NCI-H446 treated with DMSO at 0.1 percent for 48 hours (cell line): Measurements from ENCODE around the gene USP5.

Experiments
- DNase-seq: peaks from one replicate; lab custom pipeline; 2025; lab: John Stamatoyannopoulos, UW

The USP5 gene

DNA sequence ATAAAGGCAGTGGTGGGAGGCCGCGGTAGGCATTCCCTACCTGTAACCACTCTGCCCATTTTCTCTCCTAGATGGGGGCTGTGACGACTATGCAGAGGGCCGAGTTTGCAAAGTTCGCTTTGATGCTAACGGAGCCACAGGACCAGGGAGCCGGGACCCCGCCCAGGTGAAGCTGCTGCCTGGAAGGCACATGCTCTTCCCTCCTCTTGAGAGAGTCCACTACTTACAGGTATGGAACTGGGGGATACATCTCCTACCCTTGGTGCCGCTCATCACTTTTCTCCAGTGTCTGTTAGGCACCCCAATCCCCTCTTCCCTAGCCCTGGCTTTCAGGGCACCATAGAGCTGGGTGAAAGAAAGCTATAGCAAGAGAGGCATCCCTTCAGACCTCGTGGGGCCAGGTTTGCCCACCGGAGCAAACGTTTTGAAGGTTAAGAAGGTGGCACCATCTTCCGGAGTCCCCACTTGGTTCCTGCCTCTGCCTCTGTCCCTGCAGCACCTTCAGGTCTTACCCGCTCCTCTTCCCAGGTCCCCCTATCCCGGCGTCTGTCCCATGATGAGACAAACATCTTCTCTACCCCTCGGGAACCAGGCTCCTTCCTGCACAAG, 25.7 kb upstream of the USP5 start:
- DNase-seq, result no peak

DNA sequence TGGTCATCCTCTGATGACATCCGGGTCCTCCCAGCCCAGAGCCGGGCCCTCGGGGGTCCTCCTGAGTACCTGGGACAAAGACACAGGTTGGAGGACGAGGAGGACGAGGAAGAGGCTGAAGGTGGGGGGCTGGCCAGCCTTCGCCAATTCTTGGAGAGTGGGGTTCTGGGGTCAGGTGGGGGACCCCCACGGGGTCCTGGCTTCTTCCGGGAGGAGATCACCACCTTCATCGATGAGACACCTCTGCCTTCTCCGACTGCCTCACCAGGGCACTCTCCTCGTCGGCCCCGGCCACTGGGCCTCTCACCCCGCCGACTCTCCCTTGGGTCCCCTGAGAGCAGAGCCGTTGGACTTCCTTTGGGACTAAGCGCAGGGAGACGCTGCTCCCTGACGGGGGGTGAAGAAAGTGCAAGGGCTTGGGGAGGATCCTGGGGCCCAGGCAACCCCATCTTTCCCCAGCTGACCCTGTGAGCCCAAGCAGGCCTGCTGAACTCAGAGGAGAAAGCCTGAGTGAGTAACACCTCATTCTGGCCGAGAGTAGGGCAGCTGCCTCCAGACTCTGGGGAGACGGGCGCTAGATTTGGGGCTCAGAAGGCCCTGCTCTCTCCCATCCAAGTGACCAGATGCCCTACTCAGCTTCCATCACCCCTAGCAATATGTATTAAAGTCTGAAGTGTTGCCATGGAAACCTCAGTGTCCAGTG, 25.1 kb upstream of the USP5 start:
- DNase-seq, result no peak

DNA sequence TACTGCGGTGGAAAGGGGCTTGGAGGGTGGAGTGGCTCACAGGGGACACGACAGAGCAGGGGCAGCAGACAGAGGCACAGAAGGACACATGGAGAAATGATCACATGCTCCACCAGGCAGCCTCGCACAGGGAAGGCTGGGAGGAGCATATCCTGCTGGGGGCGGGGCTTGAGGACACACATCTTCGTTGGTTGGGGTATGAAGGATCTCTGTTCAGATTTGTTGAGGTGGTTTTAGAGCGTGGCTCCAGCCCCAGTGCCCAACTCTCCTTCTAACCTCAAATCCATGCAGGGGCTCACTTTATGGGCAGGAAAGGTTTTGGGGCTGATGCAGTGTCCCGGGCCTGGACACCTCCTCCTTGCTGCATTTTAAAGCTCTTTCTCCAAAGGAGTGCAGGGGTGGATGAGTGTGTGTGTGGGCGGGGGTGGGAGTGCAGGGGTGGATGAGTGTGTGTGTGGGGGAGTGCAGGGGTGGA, 24.5 kb upstream of the USP5 start:
- peak; percentile 82 for DNase-seq

DNA sequence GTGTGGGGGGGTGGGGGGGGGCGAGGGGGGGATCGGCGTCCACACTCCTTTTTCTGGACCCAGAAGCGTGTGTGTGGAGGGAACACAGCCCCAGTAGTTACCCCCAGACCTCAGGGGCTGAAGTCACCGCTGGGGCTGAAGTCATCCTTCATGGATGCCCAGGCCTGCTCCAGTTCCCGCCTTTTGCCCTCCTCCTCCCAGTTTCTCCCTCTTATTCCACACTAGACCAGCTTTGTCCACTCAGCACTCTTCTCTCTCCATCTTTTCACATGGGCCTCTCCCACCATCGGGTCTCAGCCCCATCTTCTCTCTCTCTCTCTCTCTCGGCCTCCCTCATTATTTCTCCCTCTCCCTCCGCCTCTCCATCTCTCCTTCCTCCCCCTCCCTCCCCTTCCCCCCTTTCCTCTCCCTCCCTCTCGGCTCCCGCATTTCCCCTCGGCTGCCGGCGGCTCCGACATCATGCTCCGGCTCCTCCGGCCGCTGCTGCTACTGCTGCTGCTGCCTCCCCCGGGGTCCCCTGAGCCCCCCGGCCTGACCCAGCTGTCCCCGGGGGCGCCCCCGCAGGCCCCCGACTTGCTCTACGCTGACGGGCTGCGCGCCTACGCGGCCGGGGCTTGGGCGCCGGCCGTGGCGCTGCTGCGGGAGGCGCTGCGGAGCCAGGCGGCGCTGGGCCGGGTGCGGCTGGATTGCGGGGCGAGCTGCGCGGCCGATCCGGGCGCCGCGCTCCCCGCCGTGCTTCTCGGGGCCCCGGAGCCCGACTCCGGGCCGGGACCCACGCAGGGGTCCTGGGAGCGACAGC, 23.8 kb upstream of the USP5 start, which contains the start of gene P3H3:
Gene P3H3, plus strand, starts transcription at position 426 of the 799 bp plus-strand sequence. Its CDS starts 34 bp downstream, at position 460.
- peak; percentile 29 for DNase-seq

DNA sequence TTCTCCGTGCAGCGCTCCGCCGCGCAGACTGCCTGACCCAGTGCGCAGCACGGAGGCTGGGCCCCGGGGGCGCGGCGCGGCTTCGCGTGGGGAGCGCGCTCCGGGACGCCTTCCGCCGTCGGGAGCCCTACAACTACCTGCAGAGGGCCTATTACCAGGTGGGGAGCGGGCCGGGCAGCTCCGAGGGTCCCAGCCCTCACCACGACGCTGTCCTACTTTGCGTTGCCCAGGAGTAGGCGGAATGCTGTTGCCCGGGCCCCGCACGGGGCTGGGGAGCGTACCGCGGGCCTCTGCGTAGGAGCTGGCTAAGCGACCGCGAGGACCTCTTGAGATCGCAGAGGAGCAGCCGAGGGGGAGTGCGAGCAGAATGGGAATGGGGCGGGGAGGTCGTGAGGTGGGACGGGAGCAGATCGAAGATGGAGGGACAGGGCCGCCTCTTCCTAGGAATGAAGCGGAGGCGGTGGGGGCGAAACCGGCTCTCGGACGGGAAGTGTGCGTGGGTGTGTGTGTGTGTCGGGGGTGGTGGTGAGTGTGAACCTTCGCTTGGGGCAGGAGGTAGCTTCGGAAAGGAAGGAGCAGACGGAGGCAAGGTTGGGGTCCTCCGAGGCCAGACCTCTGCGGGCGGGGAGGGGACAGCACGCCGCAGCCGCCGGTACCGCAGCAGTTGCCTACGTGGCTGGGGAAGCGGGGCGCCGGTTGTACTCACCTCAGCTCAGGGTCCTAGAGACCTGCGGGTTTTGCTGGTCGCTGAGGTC, 23.0 kb upstream of the USP5 start:
- DNase-seq, result no peak

DNA sequence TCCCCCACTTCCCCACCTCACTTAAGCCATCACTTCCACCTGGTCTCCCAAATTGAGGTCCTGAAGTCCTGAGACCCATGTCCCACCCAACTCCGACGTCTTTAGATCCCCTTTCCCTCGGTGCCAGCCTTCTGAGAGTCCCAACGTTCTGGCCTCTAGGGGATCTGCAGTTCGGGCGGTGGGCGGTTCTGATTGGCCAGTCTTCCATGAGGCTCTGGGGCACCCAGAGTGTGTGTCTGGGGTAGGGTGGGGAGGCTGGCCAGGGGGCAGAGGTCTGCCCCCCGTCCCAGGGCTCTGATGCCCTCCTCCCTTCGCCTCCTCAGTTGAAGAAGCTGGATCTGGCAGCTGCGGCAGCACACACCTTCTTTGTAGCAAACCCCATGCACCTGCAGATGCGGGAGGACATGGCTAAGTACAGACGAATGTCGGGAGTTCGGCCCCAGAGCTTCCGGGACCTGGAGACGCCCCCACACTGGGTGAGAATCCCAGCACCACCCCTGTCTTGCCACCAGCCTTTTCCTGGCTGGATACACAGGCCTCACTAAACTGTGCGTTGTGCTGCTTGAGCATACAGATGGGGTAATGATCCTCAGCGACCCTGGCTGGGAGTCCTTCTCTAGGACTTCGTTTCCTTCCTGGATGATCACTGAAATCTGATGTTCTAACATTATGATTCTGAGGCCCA, 22.3 kb upstream of the USP5 start:
- DNase-seq, result peak; percentile 4

DNA sequence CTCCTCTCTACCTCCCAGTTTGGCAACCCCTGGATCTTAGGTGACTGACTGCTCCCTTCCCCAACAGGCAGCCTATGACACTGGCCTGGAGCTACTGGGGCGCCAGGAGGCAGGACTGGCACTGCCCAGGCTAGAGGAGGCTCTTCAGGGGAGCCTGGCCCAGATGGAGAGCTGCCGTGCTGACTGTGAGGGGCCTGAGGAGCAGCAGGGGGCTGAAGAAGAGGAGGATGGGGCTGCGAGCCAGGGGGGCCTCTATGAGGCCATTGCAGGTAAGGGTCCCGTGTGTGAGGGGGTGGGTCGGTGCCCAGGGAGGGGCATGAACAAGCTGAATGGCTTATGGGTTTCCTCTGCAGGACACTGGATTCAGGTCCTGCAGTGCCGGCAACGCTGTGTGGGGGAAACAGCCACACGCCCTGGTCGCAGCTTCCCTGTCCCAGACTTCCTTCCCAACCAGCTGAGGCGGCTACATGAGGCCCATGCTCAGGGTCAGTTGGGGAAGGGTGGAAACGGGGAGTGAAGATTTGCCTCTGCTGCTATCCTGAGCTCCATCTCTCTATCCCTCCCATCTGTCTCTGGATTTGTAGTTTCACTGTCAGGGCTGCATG, 21.6 kb upstream of the USP5 start:
- no peak for DNase-seq

DNA sequence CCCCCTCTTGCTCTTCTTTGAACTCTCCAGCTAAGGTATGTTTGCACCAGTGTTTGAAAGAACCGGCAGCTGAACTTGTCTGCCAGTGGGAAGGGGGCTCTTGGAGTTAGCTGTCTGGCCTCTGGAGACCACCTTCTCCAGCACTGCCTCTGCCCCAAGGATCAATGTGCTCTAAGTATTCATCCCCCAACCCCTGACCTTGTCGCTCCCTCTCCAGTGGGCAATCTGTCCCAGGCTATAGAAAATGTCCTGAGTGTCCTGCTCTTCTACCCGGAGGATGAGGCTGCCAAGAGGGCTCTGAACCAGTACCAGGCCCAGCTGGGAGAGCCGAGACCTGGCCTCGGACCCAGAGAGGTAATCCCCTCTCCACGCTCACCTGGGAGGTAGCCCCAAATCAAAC, 21.0 kb upstream of the USP5 start:
- no peak for DNase-seq

DNA sequence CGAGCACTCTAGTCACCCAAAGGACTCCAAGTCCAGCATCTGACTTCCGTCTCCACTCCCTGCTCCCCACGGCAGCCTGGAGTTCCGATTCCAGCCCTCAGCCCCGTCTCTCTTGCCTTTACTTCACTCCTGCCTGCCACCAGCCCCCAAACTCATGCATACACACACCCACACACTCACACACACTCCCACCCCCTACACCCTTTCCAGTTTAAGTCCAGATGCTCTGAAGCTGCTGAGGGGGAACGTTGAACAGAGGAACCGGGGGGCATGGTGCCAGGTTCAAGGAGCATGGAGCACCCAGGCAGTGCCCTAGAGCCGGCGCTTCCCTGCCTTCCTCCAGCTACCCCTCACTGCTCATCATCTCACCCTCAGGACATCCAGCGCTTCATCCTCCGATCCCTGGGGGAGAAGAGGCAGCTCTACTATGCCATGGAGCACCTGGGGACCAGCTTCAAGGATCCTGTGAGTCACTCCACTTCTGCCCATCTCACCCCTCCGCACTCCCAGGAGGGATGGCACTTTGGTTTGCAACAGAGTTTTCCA, 20.4 kb upstream of the USP5 start:
- DNase-seq, result no peak

DNA sequence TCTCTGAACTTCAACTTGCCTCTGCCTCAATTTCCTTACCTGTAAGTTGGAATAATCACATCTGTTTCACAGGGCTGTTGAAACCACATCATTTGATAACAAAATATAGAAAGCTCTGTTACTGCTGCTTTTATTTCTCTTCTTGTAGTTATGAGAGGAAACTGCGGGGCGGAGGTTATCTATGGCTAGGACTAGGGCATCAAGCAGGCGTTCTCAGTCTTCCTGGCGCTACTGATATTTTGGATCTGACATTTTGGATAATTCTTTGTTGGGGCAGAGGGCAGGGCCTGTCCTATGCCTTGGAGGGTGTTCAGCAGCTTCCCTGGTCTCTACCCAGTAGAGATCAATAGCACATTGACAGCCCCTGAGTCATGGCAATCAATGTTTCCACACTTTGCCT, 19.8 kb upstream of the USP5 start:
- DNase-seq, result no peak

DNA sequence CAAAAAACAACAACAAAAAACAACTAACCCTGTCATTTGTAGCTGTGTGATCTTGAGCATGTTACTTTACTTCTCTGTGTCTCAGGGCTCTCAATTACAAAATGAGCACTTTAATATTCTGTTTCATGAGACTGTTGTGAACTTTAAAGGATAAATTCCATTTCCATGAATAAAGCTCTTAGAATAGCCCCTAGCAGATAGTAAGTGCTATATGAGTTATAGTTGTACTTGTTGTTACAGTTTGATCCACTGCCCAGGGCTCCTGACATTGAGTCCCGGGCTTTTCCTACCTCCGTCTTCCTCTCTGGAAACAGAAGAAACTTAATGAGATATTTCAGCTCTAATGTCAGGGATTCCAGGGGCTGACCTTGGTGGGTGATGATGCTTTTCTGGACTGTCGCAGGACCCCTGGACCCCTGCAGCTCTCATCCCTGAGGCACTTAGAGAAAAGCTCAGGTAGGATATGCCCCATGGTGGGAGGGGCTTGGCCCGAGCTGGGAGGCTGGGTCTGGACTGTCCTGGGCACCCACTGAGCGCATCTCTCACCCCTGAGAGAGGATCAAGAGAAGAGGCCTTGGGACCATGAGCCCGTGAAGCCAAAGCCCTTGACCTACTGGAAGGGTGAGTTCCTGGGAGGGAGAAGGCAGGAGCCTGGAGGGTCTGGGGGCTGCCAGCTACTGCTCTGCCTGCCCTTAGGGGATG, 18.6 kb upstream of the USP5 start:
- no peak for DNase-seq

DNA sequence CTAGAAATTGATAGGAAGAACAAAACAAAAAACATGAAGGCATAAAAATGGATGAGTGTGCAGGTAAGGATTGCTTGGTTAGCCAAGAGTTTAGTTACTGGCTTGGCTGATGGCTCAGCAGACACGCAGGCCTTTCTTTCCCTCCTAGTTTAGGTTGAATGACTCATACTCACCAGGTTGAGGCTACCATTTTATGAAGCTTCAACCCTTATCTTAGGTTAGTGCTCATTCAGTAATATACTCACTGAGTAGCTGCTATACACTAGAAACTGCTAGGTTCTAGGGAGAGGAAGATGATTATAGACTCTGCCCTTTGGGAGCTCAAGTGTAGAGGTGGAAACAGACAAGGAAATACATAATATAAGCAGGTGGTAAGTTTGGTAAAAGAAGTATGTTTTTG, 17.7 kb upstream of the USP5 start:
- DNase-seq, result no peak

DNA sequence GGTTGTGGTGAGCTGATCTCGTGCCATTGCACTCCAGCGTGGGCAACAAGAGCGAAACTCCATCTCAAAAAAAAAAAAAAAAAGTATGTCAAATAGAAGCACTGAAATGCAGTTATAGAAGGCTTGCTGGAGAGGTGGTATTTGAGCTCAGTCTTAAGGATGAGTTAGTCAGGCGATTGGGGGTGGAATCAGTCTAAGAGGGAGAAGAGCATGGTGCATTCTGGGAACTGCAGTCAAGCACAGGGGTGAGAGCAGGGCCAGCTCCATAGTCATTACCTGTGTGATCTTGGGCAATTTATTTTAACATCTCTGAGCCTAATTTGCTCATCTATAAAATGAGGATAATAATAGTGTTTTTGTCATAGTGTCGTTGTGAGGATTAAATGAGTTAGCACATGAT, 17.1 kb upstream of the USP5 start:
- DNase-seq, result no peak

DNA sequence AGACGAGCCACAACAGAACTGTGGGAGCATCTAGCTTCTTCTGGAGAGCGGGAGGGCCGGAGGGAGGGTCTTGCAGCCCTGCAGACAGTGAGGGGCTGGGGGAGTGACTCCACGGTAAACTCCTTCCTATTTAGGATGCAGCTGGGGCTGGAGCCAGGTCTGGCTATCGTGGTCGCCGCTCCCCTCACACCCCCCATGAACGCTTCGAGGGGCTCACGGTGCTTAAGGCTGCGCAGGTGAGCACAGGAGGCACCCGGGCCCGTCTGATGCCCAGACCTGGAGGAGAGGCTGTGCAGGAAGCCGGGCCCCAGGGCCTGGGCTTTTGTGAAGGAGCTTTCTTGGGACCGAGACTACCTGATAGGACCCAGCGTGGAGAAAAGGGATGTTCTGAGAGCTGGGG, 15.1 kb upstream of the USP5 start:
- no peak for DNase-seq

DNA sequence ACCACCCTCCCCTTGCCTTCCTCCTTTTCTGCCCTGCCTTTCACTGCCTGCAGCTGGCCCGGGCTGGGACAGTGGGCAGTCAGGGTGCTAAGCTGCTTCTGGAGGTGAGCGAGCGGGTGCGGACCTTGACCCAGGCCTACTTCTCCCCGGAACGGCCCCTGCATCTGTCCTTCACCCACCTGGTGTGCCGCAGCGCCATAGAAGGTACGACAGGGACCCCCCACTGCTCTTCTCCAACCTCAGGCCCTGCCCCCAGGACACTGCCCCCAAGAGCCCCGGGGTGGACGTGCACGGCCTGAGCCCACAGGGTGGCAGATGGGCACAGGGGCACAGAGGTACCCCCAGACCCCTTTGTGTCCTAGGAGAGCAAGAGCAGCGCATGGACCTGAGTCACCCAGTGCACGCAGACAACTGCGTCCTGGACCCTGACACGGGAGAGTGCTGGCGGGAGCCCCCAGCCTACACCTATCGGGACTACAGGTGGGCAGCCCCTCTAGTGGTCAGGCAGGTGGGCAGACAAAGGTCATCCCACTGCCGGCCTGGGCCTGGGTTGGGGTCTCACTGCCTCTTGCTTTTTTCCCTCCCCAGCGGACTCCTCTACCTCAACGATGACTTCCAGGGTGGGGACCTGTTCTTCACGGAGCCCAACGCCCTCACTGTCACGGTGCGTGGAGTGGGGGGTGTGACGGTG, 14.4 kb upstream of the USP5 start:
- no peak for DNase-seq

DNA sequence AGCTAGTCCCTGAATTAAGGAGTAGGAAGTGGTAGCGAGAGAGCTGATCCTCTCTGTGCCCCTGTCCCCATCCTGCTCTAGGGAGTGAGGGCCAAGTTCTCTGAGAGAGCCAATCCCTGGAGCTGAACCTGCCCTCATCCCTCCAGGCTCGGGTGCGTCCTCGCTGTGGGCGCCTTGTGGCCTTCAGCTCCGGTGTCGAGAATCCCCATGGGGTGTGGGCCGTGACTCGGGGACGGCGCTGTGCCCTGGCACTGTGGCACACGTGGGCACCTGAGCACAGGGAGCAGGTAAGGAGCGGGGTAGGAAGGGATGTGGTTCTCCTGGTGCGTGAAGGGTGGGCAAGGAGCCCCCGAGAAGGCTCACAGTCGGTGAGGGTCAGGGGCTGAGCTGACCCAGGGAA, 13.1 kb upstream of the USP5 start:
- DNase-seq, result no peak

DNA sequence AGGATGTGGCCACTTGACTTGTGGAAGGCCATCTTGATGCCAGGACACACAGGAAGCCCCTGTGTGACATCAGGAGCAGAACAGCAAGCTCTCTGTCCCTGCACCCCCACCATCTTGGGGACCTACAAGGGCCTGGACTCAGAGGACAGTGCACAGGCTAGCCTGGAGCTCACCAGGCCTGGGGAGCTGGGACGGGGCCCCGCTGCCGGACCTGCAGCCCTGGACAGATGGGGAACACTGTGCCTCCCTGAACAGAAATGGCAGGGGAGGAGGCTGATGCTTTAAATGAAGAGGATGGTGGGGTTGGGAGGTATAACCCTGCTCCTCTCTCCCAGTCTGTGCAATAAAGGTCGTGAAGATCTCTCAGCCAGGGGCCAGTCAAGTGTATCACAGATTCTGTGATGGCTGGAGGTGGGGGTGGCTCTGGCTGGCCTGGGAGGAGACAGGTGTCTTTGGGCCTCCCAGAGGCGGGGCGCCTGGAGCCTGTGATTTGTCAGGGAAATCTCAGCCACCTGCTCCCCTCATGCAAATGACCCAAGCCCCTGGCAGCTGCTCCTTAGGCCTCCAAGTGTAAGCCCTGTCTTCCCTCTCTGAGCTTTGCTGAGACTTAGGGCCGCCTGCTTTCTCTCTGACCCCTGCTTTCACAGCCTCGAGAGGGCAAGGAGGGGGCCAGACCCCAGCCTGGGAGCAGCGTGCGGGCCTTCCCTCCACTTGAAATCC, 12.3 kb upstream of the USP5 start:
- no peak for DNase-seq

DNA sequence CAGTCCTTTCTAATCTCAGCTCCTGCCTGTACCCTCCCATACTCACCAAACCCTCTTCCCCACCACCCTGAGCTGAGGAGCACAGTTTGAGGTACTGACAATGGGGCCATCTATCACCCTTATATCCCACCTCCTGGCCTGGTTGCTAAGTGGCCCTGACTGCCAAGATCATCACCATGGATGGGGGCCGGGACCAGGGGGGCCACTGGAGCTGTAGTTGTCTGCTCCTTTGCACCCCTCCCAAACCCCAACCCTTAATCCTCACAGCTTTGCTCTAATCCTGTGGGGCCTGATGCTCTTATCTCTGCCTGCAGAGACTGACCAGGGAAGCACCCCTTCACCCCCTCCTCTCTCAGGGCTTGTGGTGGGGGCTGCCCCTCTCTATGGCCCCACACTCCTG, 11.6 kb upstream of the USP5 start:
- DNase-seq, result no peak
